ENCODE measurements around the gene UQCRC1.
A peak's percentile ranks its signal among the peaks of the same experiment; 100 is the strongest.

Gene UQCRC1

GRCh38 chr3:48569808-48570450 lies 39.5 kb downstream of the UQCRC1 start:
- no peak for DNase-seq

- DNase-seq, result no peak
These were observed 40.0 kb downstream of the UQCRC1 start for GRCh38 chr3:48569400-48569799.

- no peak for DNase-seq
These were observed 41.0 kb downstream of the UQCRC1 start for GRCh38 chr3:48568476-48568875.

GRCh38 chr3:48567500-48567899 lies 41.9 kb downstream of the UQCRC1 start:
- DNase-seq, result no peak

GRCh38 chr3:48567090-48567489 lies 42.4 kb downstream of the UQCRC1 start:
- no peak for DNase-seq

GRCh38 chr3:48566401-48566760 lies 43.1 kb downstream of the UQCRC1 start:
- no peak for DNase-seq

- DNase-seq, result no peak
These were observed 43.6 kb downstream of the UQCRC1 start for GRCh38 chr3:48565591-48566400.

GRCh38 chr3:48565186-48565585 lies 44.3 kb downstream of the UQCRC1 start:
- DNase-seq, result no peak

GRCh38 chr3:48564667-48565066 lies 44.8 kb downstream of the UQCRC1 start:
- DNase-seq, result no peak

GRCh38 chr3:48564022-48564421 lies 45.4 kb downstream of the UQCRC1 start:
- no peak for DNase-seq

GRCh38 chr3:48563382-48563918 lies 46.0 kb downstream of the UQCRC1 start, which contains the start of gene UCN2:
UCN2 (minus strand) TSS chr3:48563781; CDS start chr3:48563124, 657 bp downstream.
- DNase-seq, result peak; percentile 39

- no peak for DNase-seq
These were observed 46.9 kb downstream of the UQCRC1 start for GRCh38 chr3:48562367-48563095.

GRCh38 chr3:48561045-48561736 lies 48.3 kb downstream of the UQCRC1 start:
- DNase-seq, result no peak

- no peak for DNase-seq
These were observed 48.8 kb downstream of the UQCRC1 start for GRCh38 chr3:48560648-48561018.

GRCh38 chr3:48558493-48559134 lies 50.8 kb downstream of the UQCRC1 start:
- DNase-seq, result peak; percentile 85

- DNase-seq, result peak; percentile 93
These were observed 52.4 kb downstream of the UQCRC1 start, which contains the start of gene PFKFB4 for GRCh38 chr3:48556796-48557626. PFKFB4 (minus strand) TSS chr3:48556803; CDS start chr3:48556777, 26 bp downstream.

GRCh38 chr3:48555949-48556795 lies 53.3 kb downstream of the UQCRC1 start:
- no peak for DNase-seq

GRCh38 chr3:48555231-48555948 lies 54.1 kb downstream of the UQCRC1 start:
- no peak for DNase-seq
